ENCODE measurements around the gene ZBTB3.
"Not testable (repeated sequence)": the region's sequence is repeated elsewhere in the genome, so short reads cannot be mapped to it uniquely, and the experiment has no call there.

ZBTB3 gene

GRCh38 chr11:62703921-62704320 lies 50.0 kb downstream of the ZBTB3 start:
- peaks cover 32 to 39% of the 10 kb centered on the region in 2 donors for H3K4me1 Mint-ChIP-seq
- H3K27me3 Mint-ChIP-seq; H3K9me3 Mint-ChIP-seq; H3K4me3 Mint-ChIP-seq; ATAC-seq (replicated peaks); DNase-seq; H3K27ac Mint-ChIP-seq: not testable (repeated sequence)
- H3K36me3 Mint-ChIP-seq: peaks cover 27 to 34% of the 10 kb centered on the region in 2 donors

GRCh38 chr11:62702246-62702645 lies 51.7 kb downstream of the ZBTB3 start:
- Mint-ChIP-seq H3K27ac (peak overlapping the region; percentile 75), H3K9me3 (peaks cover 0 to 1% of the 10 kb centered on the region in 2 donors), H3K36me3 (peaks cover 29 to 32% of the 10 kb centered on the region in 2 donors), H3K27me3 (no peaks in the 10 kb centered on the region), H3K4me3 (no peak overlapping the region), H3K4me1 (peaks cover 17 to 22% of the 10 kb centered on the region in 2 donors)
- DNase-seq (no peak), ATAC-seq (replicated peaks) (no peak)
